Measurements from ENCODE around the gene SDCBP2. TPM values are rescaled to one million over a fixed set of nuclear protein-coding genes. Genes with fewer than 3 reads are reported as not detected.

The SDCBP2 gene
- total RNA-seq, 1 donor from 2014 or later = 4.6 TPM

GRCh38 chr20:1377984-1378734, 49.2 kb upstream of the SDCBP2 start:
- H3K4me3 ChIP-seq (ENCODE audit: insufficient read depth, low read depth, low read length) = no peak overlapping the region
- Mint-ChIP-seq H3K4me1 (ENCODE audit: low read depth, unreplicated experiment) (peaks cover 58% of the 10 kb centered on the region), H3K9me3 (ENCODE audit: unreplicated experiment) (no peaks in the 10 kb centered on the region), H3K4me3 (ENCODE audit: unreplicated experiment) (peak overlapping the region; percentile 57), H3K36me3 (ENCODE audit: low read depth, unreplicated experiment) (no peaks in the 10 kb centered on the region), H3K27me3 (ENCODE audit: low read depth, unreplicated experiment) (no peaks in the 10 kb centered on the region), H3K27ac (ENCODE audit: unreplicated experiment) (peak overlapping the region; percentile 83)
- no peaks in the 10 kb centered on the region for H3K27me3 ChIP-seq (ENCODE audit: insufficient read depth, low read length)
- peak; percentile 73 for DNase-seq (ENCODE audit: low read depth)
- H3K27ac ChIP-seq (ENCODE audit: low read depth, low read length) = peak overlapping the region; percentile 33
- peaks cover 96% of the 10 kb centered on the region for H3K79me2 ChIP-seq (ENCODE audit: insufficient read depth, low read length)
- no peaks in the 10 kb centered on the region for H3K9me3 ChIP-seq (ENCODE audit: insufficient read depth, low read depth, low read length)
- TF ChIP-seq CTCF (IDR thresholded peaks at IDR 0.05; ENCODE audit: insufficient read depth, low read depth, low read length) (no peak), EZH2 (IDR thresholded peaks at IDR 0.05; ENCODE audit: insufficient read depth, low read length) (no peak)
- H4K20me1 ChIP-seq (ENCODE audit: insufficient read depth, low read length) = peaks cover 94% of the 10 kb centered on the region
- peak; percentile 39 for FAIRE-seq
- peaks cover 14% of the 10 kb centered on the region for H3K36me3 ChIP-seq (ENCODE audit: insufficient read depth, low read length)
- H2AFZ ChIP-seq (ENCODE audit: low read depth, low read length) = no peak overlapping the region
- H3K4me1 ChIP-seq (ENCODE audit: insufficient read depth, low read length) = peaks cover 25% of the 10 kb centered on the region
- H3K4me2 ChIP-seq (ENCODE audit: low read length) = peak overlapping the region; percentile 51
- H3K9ac ChIP-seq (ENCODE audit: low read length) = no peak overlapping the region

- peaks cover 61% of the 10 kb centered on the region for H3K4me1 Mint-ChIP-seq (ENCODE audit: low read depth, unreplicated experiment)
- peaks cover 21% of the 10 kb centered on the region for H3K36me3 ChIP-seq (ENCODE audit: insufficient read depth, low read length)
- no peak overlapping the region for H2AFZ ChIP-seq (ENCODE audit: low read depth, low read length)
- H3K79me2 ChIP-seq (ENCODE audit: insufficient read depth, low read length) = peaks cover 95% of the 10 kb centered on the region
- no peaks in the 10 kb centered on the region for H3K9me3 Mint-ChIP-seq (ENCODE audit: unreplicated experiment)
- no peak overlapping the region for H3K4me3 ChIP-seq (ENCODE audit: insufficient read depth, low read depth, low read length)
- no peak overlapping the region for H3K4me3 Mint-ChIP-seq (ENCODE audit: unreplicated experiment)
- FAIRE-seq (no peak), DNase-seq (ENCODE audit: low read depth) (no peak)
- H3K27ac Mint-ChIP-seq (ENCODE audit: unreplicated experiment) = peak overlapping the region; percentile 83
- no peaks in the 10 kb centered on the region for H3K36me3 Mint-ChIP-seq (ENCODE audit: low read depth, unreplicated experiment)
- H3K4me2 ChIP-seq (ENCODE audit: low read length) = peak overlapping the region; percentile 51
- peaks cover 91% of the 10 kb centered on the region for H4K20me1 ChIP-seq (ENCODE audit: insufficient read depth, low read length)
- H3K4me1 ChIP-seq (ENCODE audit: insufficient read depth, low read length) = peaks cover 25% of the 10 kb centered on the region
- TF ChIP-seq EZH2 (IDR thresholded peaks at IDR 0.05; ENCODE audit: insufficient read depth, low read length) (no peak), CTCF (IDR thresholded peaks at IDR 0.05; ENCODE audit: insufficient read depth, low read depth, low read length) (no peak)
- H3K27me3 ChIP-seq (ENCODE audit: insufficient read depth, low read length) = no peaks in the 10 kb centered on the region
- H3K9ac ChIP-seq (ENCODE audit: low read length) = no peak overlapping the region
- H3K9me3 ChIP-seq (ENCODE audit: insufficient read depth, low read depth, low read length) = no peaks in the 10 kb centered on the region
- peak overlapping the region; percentile 33 for H3K27ac ChIP-seq (ENCODE audit: low read depth, low read length)
- no peaks in the 10 kb centered on the region for H3K27me3 Mint-ChIP-seq (ENCODE audit: low read depth, unreplicated experiment)
These were observed 48.5 kb upstream of the SDCBP2 start for GRCh38 chr20:1377341-1377871.

Measured in astrocyte (in vitro differentiated cells and primary cell).